WERI-Rb-1 (cell line): ENCODE data around the gene SCAI.
A peak's percentile ranks its signal among the peaks of the same experiment; 100 is the strongest.
"Not testable (repeated sequence)": the region's sequence is repeated elsewhere in the genome, so short reads cannot be mapped to it uniquely, and the experiment has no call there.

Experiments
- DNase-seq: peaks from one replicate; pipeline ENCODE4 v3.0.0-alpha.2; 2020
- H3K27ac ChIP-seq: fragments of 250-450 bp; sonication (Bioruptor Pico); 2 replicates; pipeline ENCODE4 v1.5.1; 2020; ENCODE audit warnings: mild to moderate bottlenecking, moderate library complexity
- H3K27me3 ChIP-seq: fragments of 250-450 bp; sonication (Bioruptor Pico); 2 replicates; pipeline ENCODE4 v1.5.1; 2021; ENCODE audit warnings: mild to moderate bottlenecking, low read depth, moderate library complexity; ENCODE audit not compliant: insufficient read depth, severe bottlenecking
- H3K36me3 ChIP-seq: fragments of 250-450 bp; sonication (Bioruptor Pico); 2 replicates; pipeline ENCODE4 v1.5.1; 2020; ENCODE audit warnings: mild to moderate bottlenecking, moderate library complexity
- H3K4me3 ChIP-seq: 2 replicates; pipeline ENCODE4 v1.5.1; 2011; ENCODE audit warnings: low read depth, mild to moderate bottlenecking, control low read depth, low read length
- H3K9me3 ChIP-seq: fragments of 250-450 bp; sonication (Bioruptor Pico); 2 replicates; pipeline ENCODE4 v1.5.1; 2021; ENCODE audit warnings: mild to moderate bottlenecking, moderate library complexity; ENCODE audit not compliant: severe bottlenecking
- CTCF ChIP-seq: IDR thresholded peaks from 2 replicates; pipeline ENCODE4 v1.5.1; 2011; ENCODE audit warnings: low read depth, mild to moderate bottlenecking, control low read depth, inconsistent platforms, low read length

Gene SCAI

GRCh38 chr9:124939944-124940343, 203.4 kb downstream of the SCAI start:
- Histone ChIP-seq H3K27ac (peak overlapping the region; percentile 83), H3K36me3 (peaks cover 3% of the 10 kb centered on the region; the same call in 1 of the 2 replicates), H3K9me3 (no peaks in the 10 kb centered on the region), H3K4me3 (peak overlapping the region; percentile 92), H3K27me3 (no peaks in the 10 kb centered on the region)
- DNase-seq = no peak
- no peak for TF ChIP-seq CTCF

DNA sequence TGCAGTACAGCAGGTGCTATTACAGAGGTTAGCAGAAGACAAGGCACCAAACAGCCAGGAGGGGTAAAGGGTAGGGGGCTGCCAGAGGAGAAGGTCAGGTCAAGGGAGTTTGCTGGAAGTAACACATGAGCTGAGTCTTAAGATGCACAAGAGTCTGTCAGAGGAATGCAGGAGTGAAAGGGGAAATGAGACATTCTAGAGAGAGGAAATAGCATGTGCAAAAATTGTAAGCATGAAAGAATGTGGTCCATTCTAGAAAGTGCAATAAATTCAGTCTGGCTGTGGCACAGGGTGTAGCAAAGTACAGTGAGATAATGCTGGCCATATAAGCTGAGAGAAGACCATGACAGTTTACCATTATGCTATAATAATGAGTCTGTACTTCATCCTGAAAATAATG, 209.0 kb downstream of the SCAI start:
- TF ChIP-seq CTCF = no peak
- no peak for DNase-seq

GRCh38 chr9:124932333-124932732, 211.0 kb downstream of the SCAI start:
- Histone ChIP-seq H3K4me3 (no peak overlapping the region), H3K9me3 (no peaks in the 10 kb centered on the region), H3K27me3 (no peaks in the 10 kb centered on the region), H3K27ac (peak overlapping the region; percentile 12), H3K36me3 (peaks cover 8% of the 10 kb centered on the region; the same call in 1 of the 2 replicates)
- peak; percentile 31 for DNase-seq
- TF ChIP-seq CTCF = no peak

More for the DNA sequence above, 209.0 kb downstream of the SCAI start:
- H3K9me3 ChIP-seq = no peaks in the 10 kb centered on the region
- peaks cover 2% of the 10 kb centered on the region; the same call in 1 of the 2 replicates for H3K36me3 ChIP-seq
- no peaks in the 10 kb centered on the region for H3K27me3 ChIP-seq
- H3K4me3 ChIP-seq = no peak overlapping the region
- H3K27ac ChIP-seq = no peak overlapping the region

GRCh38 chr9:124929464-124929863, 213.9 kb downstream of the SCAI start:
- Histone ChIP-seq H3K27me3 (no peaks in the 10 kb centered on the region), H3K4me3 (no peak overlapping the region), H3K9me3 (no peaks in the 10 kb centered on the region), H3K36me3 (peaks cover 12% of the 10 kb centered on the region; the same call in 1 of the 2 replicates), H3K27ac (no peak overlapping the region)
- no peak for DNase-seq
- TF ChIP-seq CTCF = no peak

- Histone ChIP-seq H3K4me3 (no peak overlapping the region), H3K27me3 (no peaks in the 10 kb centered on the region), H3K27ac (no peak overlapping the region), H3K9me3 (no peaks in the 10 kb centered on the region), H3K36me3 (peaks cover 12% of the 10 kb centered on the region; the same call in 1 of the 2 replicates)
- no peak for TF ChIP-seq CTCF
- DNase-seq = no peak
Measured at GRCh38 chr9:124928116-124928515, 215.2 kb downstream of the SCAI start.

- not testable (repeated sequence) for H3K36me3 ChIP-seq, DNase-seq, H3K27me3 ChIP-seq, H3K4me3 ChIP-seq, H3K9me3 ChIP-seq, H3K27ac ChIP-seq
Measured at GRCh38 chr9:124920394-124920793, 222.9 kb downstream of the SCAI start.
